ENCODE data around the gene GPR146. TPM values are rescaled to one million over a fixed set of nuclear protein-coding genes. Genes with fewer than 3 reads are reported as not detected.

GPR146 gene
- total and polyA plus RNA-seq, 2 of the 4 experiments (the other 2 are of a cell fraction), result 2.2 to 3.4 TPM

DNA sequence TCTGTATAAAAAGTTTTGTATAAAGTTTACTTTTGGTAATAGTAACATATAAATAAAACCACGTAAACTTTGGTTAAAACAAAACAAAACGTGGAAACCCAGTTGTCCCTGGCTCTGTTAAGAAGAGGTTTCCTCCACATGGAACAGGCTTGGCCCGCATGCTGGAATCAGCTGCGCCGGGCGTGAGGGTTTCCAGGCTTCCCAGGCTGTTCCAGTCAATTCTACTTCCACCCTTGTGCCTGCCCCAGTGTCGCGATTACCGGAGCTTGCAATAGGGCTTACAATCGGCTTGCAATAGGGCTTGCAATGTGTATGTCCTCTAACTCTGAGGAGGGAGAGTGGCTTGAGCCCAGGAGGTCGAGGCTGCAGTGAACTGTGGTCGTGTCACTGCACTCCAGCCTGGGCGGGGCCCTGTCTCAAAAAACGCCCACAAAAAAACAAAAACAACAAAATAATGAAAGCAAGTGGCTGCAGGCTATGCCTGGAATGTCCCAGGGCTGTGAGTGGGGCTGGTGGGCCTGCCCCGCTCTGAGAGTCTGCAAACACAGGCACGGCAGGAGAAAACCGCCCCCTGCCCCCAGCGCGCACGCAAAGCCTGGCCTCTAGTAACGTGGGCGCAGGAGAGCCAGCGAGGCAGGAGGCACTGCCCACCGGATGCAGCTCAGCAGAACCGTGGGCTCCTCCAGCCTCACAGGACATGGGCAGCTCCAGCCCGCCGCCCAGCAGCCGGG, 45.0 kb upstream of the GPR146 start:
- dilution Hi-C loops (cut with HindIII; ENCODE audit: low sequenced_read_pairs, unreplicated experiment) (no loop called here), in situ Hi-C loops (cut with MboI; ENCODE audit: low sequenced_read_pairs) (loop anchor here (10.0 kb wide), 1 partner anchor 175 kb away; no protein-coding TSS in a partner anchor), intact Hi-C loops (cut with micrococcal nuclease) (no loop called here)
- Histone ChIP-seq H4K91ac (ENCODE audit: insufficient read depth, low read depth, low read length) (no peak overlapping the region), H3K27me3 (ENCODE audit: control insufficient read depth, insufficient read depth, low read length) (no peaks in the 10 kb centered on the region), H2AK9ac (replicated peaks; ENCODE audit: low read depth, low read length, poor library complexity) (no peak overlapping the region), H2AK5ac (ENCODE audit: low read depth, low read length) (no peak overlapping the region), H4K20me1 (ENCODE audit: insufficient read depth, low read length) (peaks cover 1% of the 10 kb centered on the region; the same call in 1 of the 2 replicates), H3K79me1 (ENCODE audit: low read depth in 1 of 2, low read length in 2 of 2) (no peaks in the 10 kb centered on the region), H3K9ac (ENCODE audit: low read depth, low read length) (no peak overlapping the region), H2AFZ (replicated peaks; ENCODE audit: low read length, poor library complexity) (no peak overlapping the region), H2BK120ac (ENCODE audit: low read depth, low read length) (no peak overlapping the region), H3K4ac (ENCODE audit: low read depth, low read length) (no peak overlapping the region), H3K4me2 (ENCODE audit: low read depth, low read length) (no peak overlapping the region), H3K9me3 (ENCODE audit: control insufficient read depth, insufficient read depth, low read length) (no peaks in the 10 kb centered on the region), H3K18ac (ENCODE audit: low read depth, low read length) (no peak overlapping the region), H3K27ac (ENCODE audit: insufficient read depth, low read length) (no peak overlapping the region), H2BK5ac (ENCODE audit: low read depth, low read length, poor library complexity, severe bottlenecking) (no peak overlapping the region), H3K14ac (replicated peaks; ENCODE audit: low read depth, low read length) (no peak overlapping the region), H3K56ac (ENCODE audit: extremely low read depth, insufficient read depth, low read length) (no peak overlapping the region), H3K4me1 (ENCODE audit: control insufficient read depth, insufficient read depth, low read length) (no peaks in the 10 kb centered on the region), H3K4me3 (ENCODE audit: insufficient read depth, low read depth, low read length) (no peak overlapping the region), H3K23ac (ENCODE audit: low read depth, low read length) (no peak overlapping the region), H3K9me1 (ENCODE audit: insufficient read depth, low read length) (no peaks in the 10 kb centered on the region), H3K36me3 (ENCODE audit: control insufficient read depth, insufficient read depth, low read length) (peaks cover 11% of the 10 kb centered on the region; the same call in 1 of the 2 replicates), H4K8ac (ENCODE audit: low read depth in 2 of 2, low read length in 2 of 2) (no peak overlapping the region), H4K5ac (ENCODE audit: low read depth, low read length) (no peak overlapping the region), H2BK15ac (ENCODE audit: low read depth, low read length) (no peak overlapping the region), H2BK20ac (ENCODE audit: low read depth, low read length) (no peak overlapping the region)
- DNase-seq, result no peak
- no peak for TF ChIP-seq RCOR1 (IDR thresholded peaks at IDR 0.05; ENCODE audit: insufficient replicate concordance, low read length)
- TF ChIP-seq, protein P1, sequence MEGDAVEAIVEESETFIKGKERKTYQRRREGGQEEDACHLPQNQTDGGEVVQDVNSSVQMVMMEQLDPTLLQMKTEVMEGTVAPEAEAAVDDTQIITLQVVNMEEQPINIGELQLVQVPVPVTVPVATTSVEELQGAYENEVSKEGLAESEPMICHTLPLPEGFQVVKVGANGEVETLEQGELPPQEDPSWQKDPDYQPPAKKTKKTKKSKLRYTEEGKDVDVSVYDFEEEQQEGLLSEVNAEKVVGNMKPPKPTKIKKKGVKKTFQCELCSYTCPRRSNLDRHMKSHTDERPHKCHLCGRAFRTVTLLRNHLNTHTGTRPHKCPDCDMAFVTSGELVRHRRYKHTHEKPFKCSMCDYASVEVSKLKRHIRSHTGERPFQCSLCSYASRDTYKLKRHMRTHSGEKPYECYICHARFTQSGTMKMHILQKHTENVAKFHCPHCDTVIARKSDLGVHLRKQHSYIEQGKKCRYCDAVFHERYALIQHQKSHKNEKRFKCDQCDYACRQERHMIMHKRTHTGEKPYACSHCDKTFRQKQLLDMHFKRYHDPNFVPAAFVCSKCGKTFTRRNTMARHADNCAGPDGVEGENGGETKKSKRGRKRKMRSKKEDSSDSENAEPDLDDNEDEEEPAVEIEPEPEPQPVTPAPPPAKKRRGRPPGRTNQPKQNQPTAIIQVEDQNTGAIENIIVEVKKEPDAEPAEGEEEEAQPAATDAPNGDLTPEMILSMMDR (conservative IDR thresholded peaks at IDR 0.05; ENCODE audit: low read depth, low read length), result no peak
- POLR2A ChIA-PET (ENCODE audit: unreplicated experiment), result no interaction called here
- CTCF ChIA-PET, result no interaction called here
- 84% methylated on average over 7 of the region's 28 CpGs; no CpG with 5 or more reads in 1 of the 2 experiments for WGBS, 2 experiments (ENCODE audit: extremely low coverage in 2 of 2, insufficient read length in 1 of 2)
- BruUV-seq (replicated peaks), result no TSS peak
- no peak for ATAC-seq (ENCODE audit: low read depth)
